IMR-90 (cell line): ENCODE results near the gene BFSP1. TPM values are rescaled to one million over a fixed set of nuclear protein-coding genes. Genes with fewer than 3 reads are reported as not detected.

Experiments
- ATAC-seq: fragments of 200-7000 bp; cut with Tn5 transposase; 2 replicates; pipeline ENCODE4 v1.9.1; 2020; ENCODE audit warnings: low read depth, mild to moderate bottlenecking, moderate library complexity
- BruUV-seq: library from RNA; stranded (reverse); fragments of 400-500 nt; replicated peaks from 2 replicates; lab custom pipeline; 2021; lab: Mats Ljungman, UMichigan
- CTCF ChIA-PET: fragments of 300-600 bp; formaldehyde crosslinking; extraction: SDS; loops from one replicate; lab custom pipeline; 2021; ENCODE audit warnings: antibody characterized with exemption; lab: Yijun Ruan, JAX
- POLR2A ChIA-PET: fragments of 300-600 bp; sonication (Branson Sonifier 250); formaldehyde crosslinking; loops from one replicate; lab custom pipeline; 2022; ENCODE audit warnings: antibody characterized with exemption; ENCODE audit not compliant: unreplicated experiment; lab: Charles Lee
- DNase-seq: peaks from one replicate; pipeline ENCODE4 v3.0.0; 2013
- H2AFZ ChIP-seq: replicated peaks from 2 replicates; pipeline ENCODE3; 2013; ENCODE audit warnings: low read length, mild to moderate bottlenecking; ENCODE audit not compliant: poor library complexity
- H2AK5ac ChIP-seq: 2 replicates; pipeline ENCODE4 v1.6.1; 2013; ENCODE audit warnings: low read depth, low read length, inconsistent platforms
- H2AK9ac ChIP-seq: replicated peaks from 2 replicates; pipeline ENCODE3; 2013; ENCODE audit warnings: mild to moderate bottlenecking, low read depth, low read length, moderate library complexity; ENCODE audit not compliant: poor library complexity
- H2BK120ac ChIP-seq: 2 replicates; pipeline ENCODE4 v1.6.1; 2013; ENCODE audit warnings: low read depth, low read length, inconsistent platforms
- H2BK15ac ChIP-seq: 3 replicates; pipeline ENCODE4 v1.6.1; 2013; ENCODE audit warnings: low read depth, low read length, inconsistent platforms
- H2BK20ac ChIP-seq: 2 replicates; pipeline ENCODE4 v1.6.1; 2013; ENCODE audit warnings: low read depth, mild to moderate bottlenecking, inconsistent platforms, low read length, moderate library complexity
- H2BK5ac ChIP-seq: 2 replicates; pipeline ENCODE4 v1.6.1; 2013; ENCODE audit warnings: mild to moderate bottlenecking, low read depth, low read length, inconsistent platforms; ENCODE audit not compliant: poor library complexity, severe bottlenecking
- H3K14ac ChIP-seq: replicated peaks from 2 replicates; pipeline ENCODE4 v1.6.1; 2013; ENCODE audit warnings: low read depth, low read length, inconsistent platforms
- H3K18ac ChIP-seq: 2 replicates; pipeline ENCODE4 v1.6.1; 2013; ENCODE audit warnings: low read depth, low read length, control low read depth
- H3K23ac ChIP-seq: 2 replicates; pipeline ENCODE4 v1.6.1; 2013; ENCODE audit warnings: low read depth, low read length, inconsistent platforms
- H3K27ac ChIP-seq: 2 replicates; pipeline ENCODE4 v1.5.1; 2013; ENCODE audit warnings: mild to moderate bottlenecking, control low read depth, low read length; ENCODE audit not compliant: insufficient read depth
- H3K27me3 ChIP-seq: 2 replicates; pipeline ENCODE4 v1.6.1; 2013; ENCODE audit warnings: low read length; ENCODE audit not compliant: control insufficient read depth, insufficient read depth
- H3K36me3 ChIP-seq: 2 replicates; pipeline ENCODE4 v1.6.1; 2013; ENCODE audit warnings: low read length, mixed read lengths; ENCODE audit not compliant: control insufficient read depth, insufficient read depth
- H3K4ac ChIP-seq: 2 replicates; pipeline ENCODE4 v1.6.1; 2013; ENCODE audit warnings: low read depth, low read length, inconsistent platforms
- H3K4me1 ChIP-seq: 2 replicates; pipeline ENCODE4 v1.6.1; 2013; ENCODE audit warnings: low read length, mixed read lengths; ENCODE audit not compliant: control insufficient read depth, insufficient read depth
- H3K4me2 ChIP-seq: 2 replicates; pipeline ENCODE4 v1.6.1; 2013; ENCODE audit warnings: low read depth, mild to moderate bottlenecking, control low read depth, low read length, moderate library complexity
- H3K4me3 ChIP-seq: 2 replicates; pipeline ENCODE4 v1.5.1; 2013; ENCODE audit warnings: low read depth, mild to moderate bottlenecking, control low read depth, low read length, moderate library complexity; ENCODE audit not compliant: insufficient read depth
- H3K56ac ChIP-seq: 2 replicates; pipeline ENCODE4 v1.6.1; 2013; ENCODE audit warnings: low read length, inconsistent platforms; ENCODE audit not compliant: insufficient read depth; ENCODE audit errors: extremely low read depth
- H3K79me1 ChIP-seq, 2 experiments: 2 replicates each; pipeline ENCODE4 v1.6.1; 2013; ENCODE audit warnings: low read length in 2 of 2, inconsistent platforms in 1 of 2, low read depth in 1 of 2
- H3K9ac ChIP-seq: 2 replicates; pipeline ENCODE4 v1.6.1; 2013; ENCODE audit warnings: low read depth, low read length, control low read depth
- H3K9me1 ChIP-seq: 2 replicates; pipeline ENCODE4 v1.6.1; 2013; ENCODE audit warnings: low read length, inconsistent platforms; ENCODE audit not compliant: insufficient read depth
- H3K9me3 ChIP-seq: 2 replicates; pipeline ENCODE4 v1.6.1; 2013; ENCODE audit warnings: low read length; ENCODE audit not compliant: control insufficient read depth, insufficient read depth
- H4K20me1 ChIP-seq: 2 replicates; pipeline ENCODE4 v1.6.1; 2013; ENCODE audit warnings: low read length, inconsistent platforms; ENCODE audit not compliant: insufficient read depth
- H4K5ac ChIP-seq: 2 replicates; pipeline ENCODE4 v1.6.1; 2013; ENCODE audit warnings: mild to moderate bottlenecking, low read depth, low read length, control low read depth
- H4K8ac ChIP-seq, 2 experiments: 2 replicates each; pipeline ENCODE4 v1.6.1; 2013; ENCODE audit warnings: low read depth in 2 of 2, low read length in 2 of 2, control low read depth in 1 of 2, inconsistent platforms in 1 of 2
- H4K91ac ChIP-seq: 2 replicates; pipeline ENCODE4 v1.6.1; 2013; ENCODE audit warnings: low read depth, low read length, inconsistent platforms; ENCODE audit not compliant: insufficient read depth
- BHLHE40 ChIP-seq: fragments of 150-350 bp; IDR thresholded peaks from 2 replicates; pipeline ENCODE4 v1.6.1; 2016; ENCODE audit warnings: mild to moderate bottlenecking, low read depth, low read length
- MXI1 ChIP-seq: IDR thresholded peaks from 2 replicates; pipeline ENCODE4 v1.6.1; 2012; ENCODE audit warnings: low read depth, mild to moderate bottlenecking, low read length, moderate library complexity, borderline replicate concordance
- NFE2L2 ChIP-seq: fragments of 150-350 bp; IDR thresholded peaks from 2 replicates; pipeline ENCODE4 v1.6.1; 2016; ENCODE audit warnings: low read depth, mild to moderate bottlenecking, low read length
- RAD21 ChIP-seq: IDR thresholded peaks from 2 replicates; pipeline ENCODE4 v1.6.1; 2012; ENCODE audit warnings: low read length, improper control_type of control experiment
- WGBS, 2 experiments: methylation state at CpG; one replicate each; pipeline versions ENCODE4 v1.1.5 to v1.1.7; 2013; ENCODE audit warnings: missing lambda C conversion rate in 2 of 2; ENCODE audit not compliant: insufficient read length in 1 of 2; ENCODE audit errors: extremely low coverage in 2 of 2; 5-methylcytosine and 5-hydroxymethylcytosine counted together
- dilution Hi-C: fragments of 300-500 bp; cut with HindIII; formaldehyde crosslinking; loops from one replicate; pipeline ENCODE4 v1.14.3; 2018; ENCODE audit warnings: low sequenced_read_pairs; ENCODE audit not compliant: unreplicated experiment
- in situ Hi-C: fragments of 300-500 bp; cut with MboI; formaldehyde crosslinking; loops from 3 replicates; pipeline ENCODE4 v1.14.3; 2019; ENCODE audit warnings: low sequenced_read_pairs, inconsistent platforms, mixed read lengths
- intact Hi-C: fragments of 100-400 bp; cut with micrococcal nuclease; formaldehyde crosslinking; loops from 2 replicates; pipeline ENCODE4 v1.10.0; 2022
- polyA plus RNA-seq, 3 experiments: library from polyadenylated mRNA; depleted of rRNA; stranded (reverse); fragments of >200 nt; gene quantifications; 2 replicates each; pipeline ENCODE4 v1.2.3, GENCODE V29; 2012; ENCODE audit warnings: low replicate concordance in 1 of 3
- total RNA-seq: library from RNA; depleted of rRNA; stranded (reverse); fragments of >200 nt; gene quantifications from 2 replicates; pipeline ENCODE4 v1.2.3, GENCODE V29; 2012
- TF ChIP-seq, protein P1 (sequence below): conservative IDR thresholded peaks from 2 replicates; pipeline ENCODE4 v1.5.1; 2012; ENCODE audit warnings: mild to moderate bottlenecking, low read depth, low read length, improper control_type of control experiment

BFSP1 gene
- total and polyA plus RNA-seq, 2 of the 4 experiments (the other 2 are of a cell fraction): 1.1 to 2.0 TPM

DNA sequence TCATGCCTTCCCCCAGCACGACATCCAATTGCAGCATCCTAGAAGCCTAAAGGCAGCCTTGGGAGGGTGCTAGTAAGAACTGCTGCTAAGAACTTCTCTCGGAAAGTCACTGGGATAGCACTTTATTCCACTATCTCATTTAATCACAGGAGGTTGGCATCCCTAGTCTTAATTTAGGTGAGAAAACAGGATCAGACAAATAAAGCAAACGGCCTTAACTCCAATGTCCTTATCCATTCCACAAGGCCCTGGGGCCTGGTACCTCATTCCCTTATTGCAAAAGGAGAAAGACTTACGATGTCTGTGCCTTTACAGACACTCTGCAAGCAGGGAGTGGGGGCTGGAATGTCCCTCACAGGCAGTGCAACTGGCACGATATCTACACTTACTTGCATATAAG, 60.7 kb downstream of the BFSP1 start:
- Histone ChIP-seq H4K91ac (no peak overlapping the region), H3K4ac (no peak overlapping the region), H4K5ac (no peak overlapping the region), H3K4me2 (no peak overlapping the region), H2BK15ac (no peak overlapping the region), H3K9me3 (no peaks in the 10 kb centered on the region), H3K9ac (no peak overlapping the region), H4K8ac (no peak overlapping the region), H2AK9ac (no peak overlapping the region), H3K9me1 (no peaks in the 10 kb centered on the region), H3K18ac (no peak overlapping the region), H3K4me1 (no peaks in the 10 kb centered on the region), H2AFZ (no peak overlapping the region), H3K23ac (no peak overlapping the region), H2BK5ac (no peak overlapping the region), H2AK5ac (no peak overlapping the region), H3K14ac (no peak overlapping the region), H3K36me3 (no peaks in the 10 kb centered on the region), H4K20me1 (no peaks in the 10 kb centered on the region), H3K27me3 (peaks cover 15% of the 10 kb centered on the region), H3K27ac (no peak overlapping the region), H3K56ac (no peak overlapping the region), H3K4me3 (no peak overlapping the region), H2BK120ac (no peak overlapping the region), H3K79me1 (no peaks in the 10 kb centered on the region), H2BK20ac (no peak overlapping the region)
- ATAC-seq: no peak
- intact Hi-C loops (no loop called here), dilution Hi-C loops (no loop called here), in situ Hi-C loops (no loop called here)
- CTCF ChIA-PET: no interaction called here
- BruUV-seq: no TSS peak
- no peak for TF ChIP-seq RAD21
- TF ChIP-seq MXI1: no peak
- no peak for TF ChIP-seq NFE2L2
- TF ChIP-seq, protein P1, sequence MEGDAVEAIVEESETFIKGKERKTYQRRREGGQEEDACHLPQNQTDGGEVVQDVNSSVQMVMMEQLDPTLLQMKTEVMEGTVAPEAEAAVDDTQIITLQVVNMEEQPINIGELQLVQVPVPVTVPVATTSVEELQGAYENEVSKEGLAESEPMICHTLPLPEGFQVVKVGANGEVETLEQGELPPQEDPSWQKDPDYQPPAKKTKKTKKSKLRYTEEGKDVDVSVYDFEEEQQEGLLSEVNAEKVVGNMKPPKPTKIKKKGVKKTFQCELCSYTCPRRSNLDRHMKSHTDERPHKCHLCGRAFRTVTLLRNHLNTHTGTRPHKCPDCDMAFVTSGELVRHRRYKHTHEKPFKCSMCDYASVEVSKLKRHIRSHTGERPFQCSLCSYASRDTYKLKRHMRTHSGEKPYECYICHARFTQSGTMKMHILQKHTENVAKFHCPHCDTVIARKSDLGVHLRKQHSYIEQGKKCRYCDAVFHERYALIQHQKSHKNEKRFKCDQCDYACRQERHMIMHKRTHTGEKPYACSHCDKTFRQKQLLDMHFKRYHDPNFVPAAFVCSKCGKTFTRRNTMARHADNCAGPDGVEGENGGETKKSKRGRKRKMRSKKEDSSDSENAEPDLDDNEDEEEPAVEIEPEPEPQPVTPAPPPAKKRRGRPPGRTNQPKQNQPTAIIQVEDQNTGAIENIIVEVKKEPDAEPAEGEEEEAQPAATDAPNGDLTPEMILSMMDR: no peak
- no peak for TF ChIP-seq BHLHE40
- DNase-seq: no peak
- WGBS, 2 experiments: no CpG with 5 or more reads among the region's 5 CpGs
- POLR2A ChIA-PET: no interaction called here
